HG03520 (cell line): ENCODE measurements around the gene MYOD1.

Experiments used
- ATAC-seq: cut with Tn5 transposase; IDR thresholded peaks from one replicate; pipeline ENCODE4 v1.9.1; 2021; ENCODE audit warnings: mild to moderate bottlenecking, moderate library complexity; ENCODE audit not compliant: unreplicated experiment

Gene MYOD1

GRCh38 chr11:17719028-17719937 lies at the start of gene MYOD1:
TSS of gene MYOD1 (plus strand) at chr11:17719571. CDS start at chr11:17719783, 212 bp downstream.
- ATAC-seq, result no peak

DNA sequence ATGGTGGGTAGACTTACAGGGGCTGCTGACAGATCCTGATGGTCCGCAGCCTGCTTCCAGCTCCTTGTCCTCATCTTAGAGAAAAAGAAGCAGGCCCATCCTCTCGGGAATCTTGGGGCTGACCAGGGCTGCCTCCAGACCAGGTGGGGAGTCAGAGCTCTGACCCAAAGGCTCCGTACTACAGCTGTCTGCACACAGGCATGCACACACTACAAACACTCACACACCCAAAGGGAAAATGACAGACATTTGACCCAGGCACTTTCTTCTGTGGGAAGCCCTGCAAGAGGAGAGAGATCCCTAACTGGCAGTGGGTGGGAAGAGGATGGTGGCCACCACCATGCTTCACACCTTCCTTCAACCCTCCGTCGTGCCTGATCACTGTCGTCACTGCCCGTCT lies 46.9 kb upstream of the MYOD1 start:
- ATAC-seq, result no peak

- no peak for ATAC-seq
Measured at GRCh38 chr11:17673951-17674350, 45.4 kb upstream of the MYOD1 start.

- no peak for ATAC-seq
Measured at GRCh38 chr11:17682848-17683247, 36.5 kb upstream of the MYOD1 start.

GRCh38 chr11:17683377-17684161 lies 35.8 kb upstream of the MYOD1 start:
- no peak for ATAC-seq

GRCh38 chr11:17684550-17684949 lies 34.8 kb upstream of the MYOD1 start:
- ATAC-seq, result no peak

DNA sequence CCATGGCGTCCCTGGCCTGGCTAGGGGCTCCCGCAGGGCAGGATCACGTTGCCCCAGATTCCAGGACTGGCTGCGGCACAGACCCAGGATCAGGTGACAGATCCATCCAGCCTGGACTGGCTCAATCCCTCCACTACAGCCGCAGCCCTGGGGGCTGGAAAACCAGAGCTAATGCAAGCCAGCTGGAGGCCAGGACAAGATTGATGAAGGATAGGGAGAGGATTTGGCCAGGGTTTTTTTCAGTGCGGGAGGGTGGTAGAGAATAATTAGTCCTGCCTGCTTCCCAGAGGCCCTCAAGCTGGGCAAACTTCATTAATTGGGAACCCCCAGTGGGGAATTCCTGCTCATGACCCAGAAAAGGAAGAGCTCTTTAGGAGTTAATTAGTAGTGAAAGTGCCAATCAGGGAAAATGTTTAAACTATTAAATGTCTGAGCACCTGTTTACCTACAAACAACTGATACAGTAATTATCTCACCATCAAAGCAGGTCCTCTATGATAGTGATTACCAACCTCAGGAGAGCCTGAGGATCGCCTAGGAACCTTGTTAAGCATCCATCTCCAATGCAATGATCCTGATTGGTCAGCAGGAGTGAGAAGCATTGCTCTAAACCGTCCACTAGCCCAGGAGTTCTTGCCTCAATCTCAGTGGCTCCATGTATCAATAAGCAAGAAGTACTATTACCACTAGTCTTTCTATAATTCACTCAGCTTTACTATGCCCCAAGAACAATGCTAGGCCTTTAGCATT lies 33.0 kb upstream of the MYOD1 start:
- ATAC-seq, result no peak

DNA sequence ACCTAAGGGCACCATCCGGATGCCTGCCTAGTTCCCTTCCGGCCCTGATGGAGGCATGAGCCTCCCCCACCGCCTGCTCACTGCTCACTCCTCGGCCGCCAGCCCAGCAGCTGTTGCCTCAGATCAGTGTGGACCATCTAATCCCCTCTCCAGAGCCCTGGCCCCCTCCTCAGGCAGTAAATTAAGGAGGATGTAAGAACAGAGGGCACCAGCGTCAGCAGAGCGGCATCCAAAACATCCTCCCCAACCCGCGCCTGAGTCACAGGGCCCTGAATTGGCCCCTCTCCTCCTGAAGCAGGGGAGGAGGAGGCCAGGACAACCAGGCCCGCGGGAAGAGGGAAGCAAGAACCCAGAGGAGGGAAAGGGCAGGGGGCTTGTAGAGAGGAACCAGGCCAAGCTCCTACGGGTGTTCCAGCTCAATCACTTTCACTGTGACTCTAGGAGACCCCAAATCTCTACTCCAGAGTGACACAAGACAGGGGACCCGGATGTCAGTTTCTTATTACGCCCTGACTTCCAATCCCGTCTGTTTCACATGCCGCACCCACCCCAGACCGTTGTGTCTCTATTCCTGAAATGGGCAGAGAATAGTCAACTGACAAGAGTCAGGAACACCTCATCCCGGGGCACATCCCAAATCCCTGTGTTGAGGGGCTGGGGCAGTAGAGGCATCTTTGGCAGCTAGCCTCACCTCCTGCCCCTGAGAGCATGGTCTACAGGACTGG lies 31.3 kb upstream of the MYOD1 start:
- no peak for ATAC-seq

GRCh38 chr11:17691550-17691949 lies 27.8 kb upstream of the MYOD1 start:
- no peak for ATAC-seq

DNA sequence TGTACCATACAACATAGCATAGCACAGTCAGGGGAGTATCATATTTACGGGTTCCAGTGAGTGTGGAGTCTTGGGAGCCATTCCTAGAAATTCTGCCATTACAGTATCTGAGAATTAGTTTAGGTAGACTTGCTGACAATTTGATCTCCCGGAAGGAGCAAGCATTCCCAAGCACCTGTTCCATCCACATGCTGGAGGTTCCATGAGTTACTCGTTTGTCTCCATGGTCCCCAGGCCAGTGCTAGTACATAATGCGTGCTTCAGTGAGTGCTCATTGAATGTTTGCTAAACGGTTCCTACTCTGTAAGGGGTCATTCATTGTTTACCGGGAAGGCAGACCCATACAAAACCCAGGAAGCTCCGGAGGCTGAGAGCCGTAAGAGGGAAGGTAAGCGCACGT lies 27.4 kb upstream of the MYOD1 start:
- ATAC-seq, result no peak

DNA sequence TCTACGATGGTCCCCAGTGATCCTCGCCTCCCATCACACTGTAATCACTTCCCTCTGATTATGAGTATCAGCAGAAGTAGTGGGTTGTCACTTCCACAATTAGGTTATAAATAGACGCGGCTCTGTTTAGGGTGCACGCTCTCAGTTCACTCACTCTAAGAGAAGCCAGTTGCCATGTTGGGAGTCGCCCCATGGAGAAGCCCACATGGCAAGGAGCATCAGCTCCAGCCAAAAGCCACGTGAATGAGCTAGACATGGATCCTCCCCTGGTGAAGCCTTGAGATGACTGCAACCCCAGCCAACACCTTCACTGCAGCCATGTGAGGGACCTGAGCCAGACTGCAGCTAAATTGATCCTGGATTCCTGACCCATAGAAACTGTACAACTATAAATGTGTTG lies 26.4 kb upstream of the MYOD1 start:
- ATAC-seq, result no peak

- ATAC-seq, result no peak
Measured at GRCh38 chr11:17693531-17693930, 25.8 kb upstream of the MYOD1 start.

GRCh38 chr11:17694494-17695110 lies 24.8 kb upstream of the MYOD1 start:
- ATAC-seq, result no peak

- ATAC-seq, result no peak
Measured at GRCh38 chr11:17695454-17696441, 23.6 kb upstream of the MYOD1 start.

DNA sequence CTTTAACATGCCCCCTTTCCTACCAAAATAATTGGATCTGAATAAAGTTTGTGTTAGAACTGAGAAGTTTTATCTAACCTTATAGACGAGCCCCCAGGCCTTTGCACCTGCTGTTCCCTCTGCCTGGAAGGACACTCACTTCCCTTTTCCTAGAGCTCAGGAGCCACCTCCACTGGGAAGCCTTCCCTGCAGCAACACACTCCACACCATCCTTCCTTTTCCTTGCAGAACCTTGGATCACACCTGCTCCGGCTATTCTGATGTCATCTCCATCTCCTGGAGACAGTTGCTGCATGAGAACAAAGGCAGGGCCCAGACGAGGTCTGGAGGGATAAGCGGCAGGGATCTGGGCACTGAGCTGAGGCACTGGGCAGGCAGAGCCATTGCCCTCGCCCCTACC lies 22.6 kb upstream of the MYOD1 start:
- no peak for ATAC-seq

DNA sequence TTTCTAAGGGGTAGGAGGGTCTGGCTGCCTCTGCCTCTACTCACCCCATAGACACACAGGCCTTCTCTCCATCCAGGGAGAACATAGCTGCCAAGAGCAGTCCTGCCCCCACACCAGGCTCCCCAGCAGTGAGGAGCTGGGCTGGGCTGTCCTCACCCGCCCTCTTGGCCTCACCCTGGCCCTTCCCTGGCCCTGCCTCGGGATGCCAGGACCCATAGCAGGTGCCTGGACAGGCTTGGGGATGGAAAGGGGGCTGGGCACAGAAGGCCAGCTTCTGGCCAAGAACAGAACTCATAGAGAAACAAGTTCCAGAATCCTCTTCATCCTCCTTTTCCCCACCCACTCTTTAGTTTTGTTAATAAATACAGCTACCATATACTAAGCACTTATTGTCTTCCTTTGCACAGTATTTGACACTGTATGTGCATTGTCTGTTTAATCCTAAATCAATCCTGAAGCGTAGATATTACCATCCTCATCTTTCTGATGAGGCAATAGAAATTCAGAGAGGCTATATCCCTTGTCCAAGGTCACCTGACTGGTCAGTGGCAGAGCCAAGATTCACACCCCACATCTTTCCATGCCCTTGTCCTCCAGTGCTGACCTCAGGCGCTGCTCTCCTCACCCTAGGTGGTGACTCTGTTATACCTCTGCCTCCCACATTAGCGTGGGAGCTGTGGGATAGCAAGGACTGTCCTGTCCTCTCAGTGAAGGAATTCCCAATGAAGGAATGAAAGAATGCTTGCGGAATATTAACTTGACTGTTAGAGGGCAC lies 22.0 kb upstream of the MYOD1 start:
- ATAC-seq, result no peak

DNA sequence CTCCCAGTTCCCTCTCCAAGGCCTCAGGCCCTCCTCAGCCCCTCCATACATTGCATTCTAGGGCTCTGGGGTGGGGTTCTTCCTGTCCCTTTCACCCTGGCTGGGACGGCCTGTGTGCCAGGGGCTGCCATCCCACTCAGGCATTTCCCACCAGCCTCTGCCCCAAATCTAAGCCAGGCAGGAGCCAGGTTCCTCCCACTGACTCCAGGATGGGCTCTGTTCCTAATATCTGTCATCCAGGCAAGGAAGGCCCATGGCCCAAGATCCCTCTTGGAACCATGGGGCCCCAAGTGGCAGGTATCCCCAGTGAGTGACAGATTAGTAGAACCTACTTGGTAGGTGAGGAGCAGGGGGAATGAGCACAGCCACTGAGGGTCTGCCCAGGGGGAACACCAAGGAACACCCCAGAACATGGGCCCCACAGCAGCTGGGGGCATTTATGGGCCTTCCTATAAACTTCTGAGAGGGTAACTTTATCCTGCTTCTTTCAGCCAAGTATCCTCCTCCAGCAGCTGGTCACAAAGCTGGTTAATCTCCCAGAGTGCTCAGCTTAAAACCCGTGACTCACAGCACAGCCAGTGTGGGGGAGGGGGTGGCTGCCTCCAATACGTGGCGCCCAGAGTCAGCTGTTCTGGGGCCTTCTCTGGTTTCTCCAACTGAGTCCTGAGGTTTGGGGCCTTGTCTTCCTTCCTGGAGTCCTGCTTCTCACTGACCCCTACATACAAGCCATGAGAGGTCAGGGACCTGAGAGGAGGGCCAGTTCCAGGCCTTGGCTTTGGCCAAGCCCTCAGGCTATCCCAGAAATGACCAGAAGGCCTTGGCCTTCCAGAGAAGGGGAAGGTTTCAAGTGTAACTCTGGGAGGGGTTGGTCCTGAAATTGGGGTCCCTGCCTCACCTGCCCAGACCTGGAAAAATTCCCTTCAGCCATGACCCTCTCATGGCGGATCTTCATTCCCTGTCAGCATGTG lies 19.9 kb upstream of the MYOD1 start:
- ATAC-seq, result no peak
